SU-DHL-6 (cell line): ENCODE data around the gene RAI2.

ENCODE experiments used
- H2AFZ ChIP-seq: fragments of 200-600 bp; sonication (generic); 2 replicates; pipeline ENCODE4 v1.6.1; 2014; ENCODE audit warnings: low read depth, mild to moderate bottlenecking, moderate library complexity, mixed read lengths, antibody characterized with exemption, low read length; ENCODE audit not compliant: severe bottlenecking
- H3F3A ChIP-seq: fragments of 200-600 bp; shearing (Covaris generic); 2 replicates; pipeline ENCODE4 v1.6.0; 2016; ENCODE audit warnings: antibody characterized with exemption, mild to moderate bottlenecking; ENCODE audit not compliant: insufficient read depth
- H3K27ac ChIP-seq: fragments of 200-600 bp; sonication (generic); 2 replicates; pipeline ENCODE4 v1.5.1; 2016; ENCODE audit warnings: low read depth, mild to moderate bottlenecking, low read length, moderate library complexity, mixed read lengths
- H3K27me3 ChIP-seq: fragments of 200-600 bp; sonication (generic), shearing (Covaris generic); 2 replicates; pipeline ENCODE4 v1.6.0; 2014; ENCODE audit warnings: mild to moderate bottlenecking, low read length
- H3K36me3 ChIP-seq: fragments of 200-600 bp; sonication (generic); 2 replicates; pipeline ENCODE4 v1.6.1; 2014; ENCODE audit warnings: mild to moderate bottlenecking, low read length, mixed read lengths
- H3K4me2 ChIP-seq: fragments of 300-600, 200-600 bp; shearing (Covaris generic), sonication (generic); 2 replicates; pipeline ENCODE4 v1.6.0; 2014; ENCODE audit warnings: low read length, low read depth, mild to moderate bottlenecking; ENCODE audit not compliant: poor library complexity, severe bottlenecking
- H3K4me3 ChIP-seq: fragments of 200-600 bp; sonication (generic); 2 replicates; pipeline ENCODE4 v1.5.1; 2014; ENCODE audit warnings: antibody characterized with exemption, low read length, mild to moderate bottlenecking, mixed read lengths; ENCODE audit not compliant: insufficient read depth, poor library complexity, severe bottlenecking
- H3K79me2 ChIP-seq: fragments of 200-600 bp; sonication (generic); 2 replicates; pipeline ENCODE4 v1.6.1; 2014; ENCODE audit warnings: mild to moderate bottlenecking, low read length, moderate library complexity; ENCODE audit not compliant: insufficient read depth
- H3K9ac ChIP-seq: fragments of 200-600 bp; sonication (generic); 2 replicates; pipeline ENCODE4 v1.7.0; 2014; ENCODE audit warnings: mild to moderate bottlenecking, low read length
- H3K9me2 ChIP-seq: fragments of 200-600 bp; sonication (generic); replicated peaks from 2 replicates; pipeline ENCODE4 v1.6.1; 2014; ENCODE audit warnings: low read length; ENCODE audit not compliant: insufficient read depth
- H3K9me3 ChIP-seq: fragments of 200-600 bp; sonication (generic); 2 replicates; pipeline ENCODE4 v1.6.1; 2014; ENCODE audit warnings: low read length, mixed read lengths; ENCODE audit not compliant: insufficient read depth
- H4K20me1 ChIP-seq: fragments of 200-600 bp; sonication (generic); 2 replicates; pipeline ENCODE4 v1.6.1; 2014; ENCODE audit warnings: low read depth, mild to moderate bottlenecking, antibody characterized with exemption, low read length, moderate library complexity, mixed read lengths
- EZH2phosphoT487 ChIP-seq: fragments of 200-600 bp; sonication (generic), shearing (Covaris generic); conservative IDR thresholded peaks from 2 replicates; pipeline ENCODE4 v1.6.1; 2018; ENCODE audit warnings: mild to moderate bottlenecking, antibody characterized with exemption, low read length, moderate library complexity, mixed read lengths
- TF ChIP-seq, protein P1 (sequence below): fragments of 200-600 bp; sonication (generic); IDR thresholded peaks from one replicate; pipeline ENCODE4 v1.5.1; 2017; ENCODE audit warnings: antibody characterized with exemption, mild to moderate bottlenecking, low read length, moderate library complexity; ENCODE audit not compliant: insufficient read depth, poor library complexity, severe bottlenecking

RAI2 gene

GRCh38 chrX:17820100-17820499, 41.0 kb downstream of the RAI2 start:
- no peaks in the 10 kb centered on the region for H3K79me2 ChIP-seq

DNA sequence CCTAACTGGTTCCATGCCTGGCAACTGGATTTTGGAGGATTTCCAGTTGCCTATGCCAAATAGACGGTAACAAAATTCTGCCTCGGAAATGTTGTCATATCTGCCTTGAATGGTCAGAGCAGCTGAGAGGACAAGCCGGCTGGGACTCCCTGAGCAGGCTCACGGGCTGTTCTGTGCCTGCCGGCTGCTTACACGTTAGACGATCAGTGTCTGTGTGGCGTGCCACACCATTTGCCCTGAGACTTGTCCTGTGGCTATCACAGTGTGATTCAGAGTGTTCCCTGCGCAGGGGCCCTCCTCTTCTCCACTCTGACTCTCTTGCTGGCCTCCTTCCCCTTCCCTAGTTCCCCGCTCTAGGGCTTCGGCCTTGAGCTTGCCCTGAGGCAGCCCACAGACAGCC, 42.4 kb downstream of the RAI2 start:
- Histone ChIP-seq H3K4me3 (no peak overlapping the region), H3K79me2 (no peaks in the 10 kb centered on the region), H3K4me2 (no peak overlapping the region), H3K36me3 (no peaks in the 10 kb centered on the region), H3K27ac (no peak overlapping the region), H3K9ac (no peak overlapping the region), H4K20me1 (no peaks in the 10 kb centered on the region), H3K27me3 (no peaks in the 10 kb centered on the region), H3K9me2 (no peaks in the 10 kb centered on the region), H3F3A (no peaks in the 10 kb centered on the region), H2AFZ (no peak overlapping the region), H3K9me3 (no peaks in the 10 kb centered on the region)
- TF ChIP-seq, protein P1, sequence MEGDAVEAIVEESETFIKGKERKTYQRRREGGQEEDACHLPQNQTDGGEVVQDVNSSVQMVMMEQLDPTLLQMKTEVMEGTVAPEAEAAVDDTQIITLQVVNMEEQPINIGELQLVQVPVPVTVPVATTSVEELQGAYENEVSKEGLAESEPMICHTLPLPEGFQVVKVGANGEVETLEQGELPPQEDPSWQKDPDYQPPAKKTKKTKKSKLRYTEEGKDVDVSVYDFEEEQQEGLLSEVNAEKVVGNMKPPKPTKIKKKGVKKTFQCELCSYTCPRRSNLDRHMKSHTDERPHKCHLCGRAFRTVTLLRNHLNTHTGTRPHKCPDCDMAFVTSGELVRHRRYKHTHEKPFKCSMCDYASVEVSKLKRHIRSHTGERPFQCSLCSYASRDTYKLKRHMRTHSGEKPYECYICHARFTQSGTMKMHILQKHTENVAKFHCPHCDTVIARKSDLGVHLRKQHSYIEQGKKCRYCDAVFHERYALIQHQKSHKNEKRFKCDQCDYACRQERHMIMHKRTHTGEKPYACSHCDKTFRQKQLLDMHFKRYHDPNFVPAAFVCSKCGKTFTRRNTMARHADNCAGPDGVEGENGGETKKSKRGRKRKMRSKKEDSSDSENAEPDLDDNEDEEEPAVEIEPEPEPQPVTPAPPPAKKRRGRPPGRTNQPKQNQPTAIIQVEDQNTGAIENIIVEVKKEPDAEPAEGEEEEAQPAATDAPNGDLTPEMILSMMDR, result no peak
- no peak for TF ChIP-seq EZH2phosphoT487

More at GRCh38 chrX:17820100-17820499, 41.0 kb downstream of the RAI2 start:
- no peaks in the 10 kb centered on the region for H3K27me3 ChIP-seq
- no peaks in the 10 kb centered on the region for H3K9me3 ChIP-seq
- no peak overlapping the region for H3K27ac ChIP-seq
- H4K20me1 ChIP-seq, result no peaks in the 10 kb centered on the region
- no peaks in the 10 kb centered on the region for H3K36me3 ChIP-seq
- H3K4me2 ChIP-seq, result no peak overlapping the region
- no peak overlapping the region for H2AFZ ChIP-seq
- H3K9me2 ChIP-seq, result no peaks in the 10 kb centered on the region
- no peak overlapping the region for H3K4me3 ChIP-seq
- TF ChIP-seq EZH2phosphoT487, result no peak
- TF ChIP-seq, protein P1, result no peak
- no peaks in the 10 kb centered on the region for H3F3A ChIP-seq
- no peak overlapping the region for H3K9ac ChIP-seq

DNA sequence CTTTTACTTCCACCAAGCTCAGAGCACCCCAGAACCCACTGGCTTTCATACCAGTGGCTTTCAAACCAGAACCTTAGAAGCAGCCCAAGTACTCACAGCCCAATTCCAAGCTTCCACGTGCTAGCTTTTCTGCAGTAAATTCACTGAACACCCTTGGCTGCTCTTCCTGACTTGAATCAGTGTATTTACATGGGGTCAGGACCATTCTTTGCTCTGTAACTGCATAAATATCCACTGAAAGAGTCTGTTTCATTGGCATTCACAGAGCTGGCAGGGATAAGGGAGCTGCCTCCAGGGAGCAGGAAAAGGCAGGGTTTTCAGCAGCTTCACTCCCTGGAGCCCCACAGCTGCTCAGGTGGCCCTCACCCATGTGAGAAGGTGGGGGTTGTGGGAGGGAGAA, 43.8 kb downstream of the RAI2 start:
- no peak overlapping the region for H3K9ac ChIP-seq
- no peaks in the 10 kb centered on the region for H3K9me2 ChIP-seq
- TF ChIP-seq, protein P1, result no peak
- TF ChIP-seq EZH2phosphoT487, result no peak
- H3K27me3 ChIP-seq, result no peaks in the 10 kb centered on the region
- H3K4me3 ChIP-seq, result no peak overlapping the region
- H3K79me2 ChIP-seq, result no peaks in the 10 kb centered on the region
- H3F3A ChIP-seq, result no peaks in the 10 kb centered on the region
- H3K9me3 ChIP-seq, result no peaks in the 10 kb centered on the region
- H3K27ac ChIP-seq, result no peak overlapping the region
- H3K4me2 ChIP-seq, result no peak overlapping the region
- no peaks in the 10 kb centered on the region for H3K36me3 ChIP-seq
- no peak overlapping the region for H2AFZ ChIP-seq
- H4K20me1 ChIP-seq, result no peaks in the 10 kb centered on the region

DNA sequence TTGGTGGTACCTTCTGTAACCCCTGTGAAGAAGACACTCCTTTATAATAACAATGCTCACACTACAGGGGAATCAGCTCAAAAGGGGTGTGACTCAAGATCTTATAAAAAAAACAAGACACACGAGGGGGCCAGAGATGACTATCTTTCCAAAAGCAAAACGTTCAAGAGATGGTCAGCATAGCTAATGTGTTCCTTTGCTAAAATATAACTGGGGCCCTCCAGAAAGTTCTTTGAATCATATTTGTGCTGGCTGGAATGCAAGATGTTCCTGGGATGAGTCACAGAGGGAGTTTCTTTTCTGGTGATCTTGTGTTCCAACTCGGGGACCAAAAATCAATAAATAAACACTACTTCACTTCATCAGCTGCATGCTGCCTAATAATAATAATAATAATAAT, 46.5 kb downstream of the RAI2 start:
- no peaks in the 10 kb centered on the region for H3K36me3 ChIP-seq
- H3K27ac ChIP-seq, result no peak overlapping the region
- H3K9ac ChIP-seq, result no peak overlapping the region
- no peaks in the 10 kb centered on the region for H3F3A ChIP-seq
- no peaks in the 10 kb centered on the region for H3K9me3 ChIP-seq
- H3K4me2 ChIP-seq, result no peak overlapping the region
- H4K20me1 ChIP-seq, result no peaks in the 10 kb centered on the region
- H2AFZ ChIP-seq, result no peak overlapping the region
- no peak overlapping the region for H3K4me3 ChIP-seq
- no peaks in the 10 kb centered on the region for H3K9me2 ChIP-seq
- H3K79me2 ChIP-seq, result no peaks in the 10 kb centered on the region
- TF ChIP-seq, protein P1, result no peak
- TF ChIP-seq EZH2phosphoT487, result no peak
- H3K27me3 ChIP-seq, result no peaks in the 10 kb centered on the region
